PC-3 (cell line): ENCODE data around the gene ENOPH1. TPM values are rescaled to one million over a fixed set of nuclear protein-coding genes. Genes with fewer than 3 reads are reported as not detected.

Experiments used
- ATAC-seq: fragments of 200-7000 bp; cut with Tn5 transposase; 2 replicates; pipeline ENCODE4 v1.9.1; 2020; ENCODE audit warnings: mild to moderate bottlenecking, moderate library complexity
- BruUV-seq: library from RNA; stranded (reverse); fragments of 400-500 nt; replicated peaks from 2 replicates; lab custom pipeline; 2021; lab: Mats Ljungman, UMichigan
- CTCF ChIA-PET: fragments of 300-600 bp; sonication (Branson Sonifier 250); formaldehyde crosslinking; loops from one replicate; lab custom pipeline; 2022; ENCODE audit warnings: antibody characterized with exemption; lab: Charles Lee
- POLR2A ChIA-PET: fragments of 300-600 bp; sonication (Branson Sonifier 250); formaldehyde crosslinking; loops from one replicate; lab custom pipeline; 2022; ENCODE audit warnings: antibody characterized with exemption; ENCODE audit not compliant: unreplicated experiment; lab: Charles Lee
- DNase-seq: peaks from one replicate; pipeline ENCODE4 v3.0.0-alpha.2; 2015
- H2AFZ ChIP-seq: fragments of 300-600 bp; sonication (generic); 2 replicates; pipeline ENCODE4 v1.6.0; 2016; ENCODE audit warnings: antibody characterized with exemption, low read length
- H3F3A ChIP-seq: fragments of 300-600 bp; sonication (generic); one replicate; pipeline ENCODE4 v1.6.0; 2017; ENCODE audit warnings: antibody characterized with exemption, low read length, control low read depth, mild to moderate bottlenecking; ENCODE audit not compliant: unreplicated experiment
- H3K27ac ChIP-seq: fragments of 300-600 bp; sonication (generic); 2 replicates; pipeline ENCODE4 v1.5.1; 2016; ENCODE audit warnings: mild to moderate bottlenecking, low read length
- H3K27me3 ChIP-seq: fragments of 300-600 bp; sonication (generic); 2 replicates; pipeline ENCODE4 v1.6.1; 2016; ENCODE audit warnings: low read length, mixed read lengths
- H3K36me3 ChIP-seq: fragments of 300-600 bp; sonication (generic); 2 replicates; pipeline ENCODE4 v1.6.1; 2016; ENCODE audit warnings: low read depth, mixed run types, low read length, mixed read lengths
- H3K4me1 ChIP-seq: fragments of 300-600 bp; sonication (generic); 2 replicates; pipeline ENCODE4 v1.5.1; 2016; ENCODE audit warnings: low read length; ENCODE audit not compliant: insufficient read depth
- H3K4me2 ChIP-seq: fragments of 300-600 bp; sonication (generic); 2 replicates; pipeline ENCODE4 v1.6.0; 2016; ENCODE audit warnings: low read length
- H3K4me3 ChIP-seq: fragments of 300-600 bp; sonication (generic); 2 replicates; pipeline ENCODE4 v1.5.1; 2016; ENCODE audit warnings: mild to moderate bottlenecking, low read length, mixed read lengths
- H3K79me2 ChIP-seq: fragments of 300-600 bp; sonication (generic); 2 replicates; pipeline ENCODE4 v1.6.1; 2017; ENCODE audit warnings: low read length, mixed read lengths
- H3K9ac ChIP-seq: fragments of 300-600 bp; sonication (generic); 2 replicates; pipeline ENCODE4 v1.6.0; 2016; ENCODE audit warnings: mild to moderate bottlenecking, low read length
- H3K9me2 ChIP-seq: fragments of 300-600 bp; sonication (generic); replicated peaks from 2 replicates; pipeline ENCODE4 v1.6.1; 2016; ENCODE audit warnings: mixed run types, low read length, mixed read lengths
- H3K9me3 ChIP-seq: fragments of 300-600 bp; sonication (generic); 2 replicates; pipeline ENCODE4 v1.6.1; 2016; ENCODE audit warnings: low read length, mixed read lengths
- H4K20me1 ChIP-seq: fragments of 300-600 bp; sonication (generic); 2 replicates; pipeline ENCODE4 v1.6.1; 2016; ENCODE audit warnings: low read length, mixed read lengths
- EZH2 ChIP-seq: fragments of 300-600 bp; sonication (generic); IDR thresholded peaks from one replicate; pipeline ENCODE4 v1.6.1; 2017; ENCODE audit warnings: antibody characterized with exemption, mild to moderate bottlenecking, low read length; ENCODE audit not compliant: unreplicated experiment
- EZH2phosphoT487 ChIP-seq: fragments of 300-600 bp; sonication (generic); IDR thresholded peaks from 2 replicates; pipeline ENCODE4 v1.6.1; 2018; ENCODE audit warnings: mild to moderate bottlenecking, antibody characterized with exemption, low read length, borderline replicate concordance
- intact Hi-C: fragments of 100-400 bp; cut with micrococcal nuclease; formaldehyde crosslinking; loops from 2 replicates; pipeline ENCODE4 v1.9.0; 2023
- total RNA-seq: library from RNA; depleted of rRNA; stranded (reverse); fragments of >200 nt; gene quantifications from 2 replicates; pipeline ENCODE4 v1.2.3, GENCODE V29; 2014
- TF ChIP-seq, protein P1 (sequence below): fragments of 300-600 bp; sonication (generic); conservative IDR thresholded peaks from 2 replicates; pipeline ENCODE4 v1.5.1; 2017; ENCODE audit warnings: antibody characterized with exemption, low read depth, mild to moderate bottlenecking, low read length

The ENOPH1 gene
- total RNA-seq, 1 experiment from 2014 or later, result 37.5 TPM

DNA sequence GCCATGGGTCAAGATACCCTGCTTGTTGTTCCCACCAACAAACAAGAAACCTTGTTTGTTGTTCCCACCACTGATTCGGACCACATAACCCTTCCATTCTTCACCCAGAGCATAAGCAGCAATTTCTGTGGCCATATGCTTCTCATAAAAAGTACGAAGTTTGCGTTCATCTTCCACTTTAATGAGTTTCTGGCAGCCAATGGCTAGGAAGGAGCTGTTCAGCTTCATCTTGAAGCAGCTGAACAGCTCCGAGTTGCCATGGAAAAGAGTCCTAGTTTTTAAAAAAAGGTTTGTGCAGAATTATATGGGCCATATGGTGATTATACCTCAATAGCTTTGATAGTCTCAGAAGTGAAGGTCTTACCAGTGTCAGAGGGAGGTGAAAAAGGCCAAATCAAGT, 65.3 kb downstream of the ENOPH1 start:
- no peak for ATAC-seq
- H3K4me3 ChIP-seq, result no peak overlapping the region
- CTCF ChIA-PET, result no interaction called here

DNA sequence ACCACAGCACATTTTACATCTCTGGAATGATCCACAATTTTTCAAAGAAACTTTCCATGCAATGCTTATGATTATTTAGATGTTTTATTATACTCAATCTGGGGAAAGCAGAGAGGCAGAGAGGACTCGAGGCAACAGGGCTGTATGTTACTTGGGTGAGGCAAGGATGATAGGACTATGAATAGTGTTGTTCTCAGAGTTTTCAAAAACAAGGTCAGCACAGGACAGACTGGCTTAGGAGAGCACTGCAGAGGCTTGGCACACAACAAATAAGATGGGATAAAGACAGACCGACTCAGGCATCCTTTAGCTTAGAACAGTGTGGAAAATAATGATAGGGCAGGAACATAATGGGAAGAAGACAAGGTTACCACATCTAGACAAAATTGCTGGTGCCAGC, 66.0 kb downstream of the ENOPH1 start:
- Histone ChIP-seq H3K9me3 (no peaks in the 10 kb centered on the region), H3K9ac (no peak overlapping the region), H3K4me1 (no peaks in the 10 kb centered on the region; the same call in 1 of the 2 replicates), H3K4me3 (no peak overlapping the region), H3K27ac (no peak overlapping the region), H3K4me2 (no peak overlapping the region), H4K20me1 (no peaks in the 10 kb centered on the region), H3K79me2 (no peaks in the 10 kb centered on the region), H3K9me2 (no peaks in the 10 kb centered on the region), H2AFZ (no peak overlapping the region), H3K27me3 (no peaks in the 10 kb centered on the region), H3F3A (no peaks in the 10 kb centered on the region), H3K36me3 (no peaks in the 10 kb centered on the region)
- DNase-seq (no peak), ATAC-seq (no peak)
- CTCF ChIA-PET, result no interaction called here
- intact Hi-C loops, result no loop called here
- POLR2A ChIA-PET, result no interaction called here
- BruUV-seq, result no TSS peak
- TF ChIP-seq EZH2phosphoT487 (no peak), EZH2 (no peak)
- TF ChIP-seq, protein P1, sequence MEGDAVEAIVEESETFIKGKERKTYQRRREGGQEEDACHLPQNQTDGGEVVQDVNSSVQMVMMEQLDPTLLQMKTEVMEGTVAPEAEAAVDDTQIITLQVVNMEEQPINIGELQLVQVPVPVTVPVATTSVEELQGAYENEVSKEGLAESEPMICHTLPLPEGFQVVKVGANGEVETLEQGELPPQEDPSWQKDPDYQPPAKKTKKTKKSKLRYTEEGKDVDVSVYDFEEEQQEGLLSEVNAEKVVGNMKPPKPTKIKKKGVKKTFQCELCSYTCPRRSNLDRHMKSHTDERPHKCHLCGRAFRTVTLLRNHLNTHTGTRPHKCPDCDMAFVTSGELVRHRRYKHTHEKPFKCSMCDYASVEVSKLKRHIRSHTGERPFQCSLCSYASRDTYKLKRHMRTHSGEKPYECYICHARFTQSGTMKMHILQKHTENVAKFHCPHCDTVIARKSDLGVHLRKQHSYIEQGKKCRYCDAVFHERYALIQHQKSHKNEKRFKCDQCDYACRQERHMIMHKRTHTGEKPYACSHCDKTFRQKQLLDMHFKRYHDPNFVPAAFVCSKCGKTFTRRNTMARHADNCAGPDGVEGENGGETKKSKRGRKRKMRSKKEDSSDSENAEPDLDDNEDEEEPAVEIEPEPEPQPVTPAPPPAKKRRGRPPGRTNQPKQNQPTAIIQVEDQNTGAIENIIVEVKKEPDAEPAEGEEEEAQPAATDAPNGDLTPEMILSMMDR, result no peak

More for the DNA sequence above, 65.3 kb downstream of the ENOPH1 start:
- H3K27me3 ChIP-seq, result no peaks in the 10 kb centered on the region
- BruUV-seq, result no TSS peak
- no peak for DNase-seq
- no peaks in the 10 kb centered on the region for H3F3A ChIP-seq
- no peak overlapping the region for H2AFZ ChIP-seq
- H3K4me1 ChIP-seq, result no peaks in the 10 kb centered on the region; the same call in 1 of the 2 replicates
- H4K20me1 ChIP-seq, result no peaks in the 10 kb centered on the region
- intact Hi-C loops, result no loop called here
- H3K9me2 ChIP-seq, result no peaks in the 10 kb centered on the region
- H3K79me2 ChIP-seq, result no peaks in the 10 kb centered on the region
- H3K9ac ChIP-seq, result no peak overlapping the region
- H3K9me3 ChIP-seq, result no peaks in the 10 kb centered on the region
- no peak overlapping the region for H3K27ac ChIP-seq
- no peaks in the 10 kb centered on the region for H3K36me3 ChIP-seq
- POLR2A ChIA-PET, result no interaction called here
- TF ChIP-seq, protein P1, result no peak
- TF ChIP-seq EZH2phosphoT487 (no peak), EZH2 (no peak)
- no peak overlapping the region for H3K4me2 ChIP-seq

DNA sequence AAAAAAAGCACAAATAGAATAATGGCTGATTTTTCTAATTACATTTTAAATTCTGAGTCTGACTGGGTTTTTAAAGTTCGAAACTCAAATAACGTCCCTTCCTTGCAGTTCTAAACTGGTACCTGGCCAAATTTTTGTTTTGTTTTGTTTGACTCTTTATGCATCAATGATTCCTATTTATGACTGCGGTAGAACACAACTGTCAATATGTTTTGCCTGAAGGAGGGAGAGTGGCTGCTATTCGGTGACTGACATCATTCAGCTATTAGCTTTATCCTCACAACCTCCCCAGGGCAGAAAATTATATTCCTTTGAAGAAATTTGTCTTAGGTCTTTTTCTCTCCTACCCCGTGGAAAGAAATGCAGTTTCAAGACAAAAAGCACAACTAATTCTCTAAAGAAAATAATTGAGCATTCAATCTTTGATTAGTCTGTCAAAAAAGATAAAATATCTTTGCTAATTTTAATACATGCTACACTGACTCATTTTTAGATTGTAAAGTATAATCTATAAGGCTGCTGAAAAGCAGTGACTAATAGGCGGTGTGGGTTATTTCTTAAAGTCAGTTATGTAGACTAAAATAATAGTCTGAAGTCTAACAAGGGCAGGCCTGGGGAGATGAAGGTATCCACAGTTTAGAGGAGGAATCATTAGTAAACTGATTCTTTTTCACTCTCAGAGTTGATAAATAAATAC, 69.5 kb downstream of the ENOPH1 start:
- ChIA-PET POLR2A (interaction anchor here (0.6 kb wide), 1 partner anchor 39 kb away, joined by 5 read pairs; no protein-coding TSS in a partner anchor), CTCF (no interaction called here)
- no peaks in the 10 kb centered on the region for H3K27me3 ChIP-seq
- no TSS peak for BruUV-seq
- no peaks in the 10 kb centered on the region for H3K9me3 ChIP-seq
- ATAC-seq, result no peak
- no peak overlapping the region for H3K27ac ChIP-seq
- DNase-seq, result no peak
- no peaks in the 10 kb centered on the region for H3K79me2 ChIP-seq
- TF ChIP-seq, protein P1, result no peak
- TF ChIP-seq EZH2phosphoT487 (no peak), EZH2 (no peak)
- intact Hi-C loops, result no loop called here
- no peak overlapping the region for H3K4me2 ChIP-seq
- no peaks in the 10 kb centered on the region for H3K9me2 ChIP-seq
- H2AFZ ChIP-seq, result no peak overlapping the region
- no peaks in the 10 kb centered on the region for H3K36me3 ChIP-seq
- H3K4me3 ChIP-seq, result no peak overlapping the region
- H3K4me1 ChIP-seq, result no peaks in the 10 kb centered on the region; the same call in 1 of the 2 replicates
- H4K20me1 ChIP-seq, result no peaks in the 10 kb centered on the region
- H3K9ac ChIP-seq, result no peak overlapping the region
- H3F3A ChIP-seq, result no peaks in the 10 kb centered on the region
